ENCODE results near the gene GSTCD. TPM values are rescaled to one million over a fixed set of nuclear protein-coding genes. Genes with fewer than 3 reads are reported as not detected.

Gene GSTCD
- total RNA-seq, 1 experiment from 2014 or later, result 22.5 TPM

GRCh38 chr4:105709081-105709450 is 482 bp downstream of the GSTCD start:
- no peaks in the 10 kb centered on the region for H3K9me3 ChIP-seq (ENCODE audit: control insufficient read depth in 1 of 2, insufficient read depth in 1 of 2, low read depth in 1 of 2, low read length in 2 of 2)
- H3K4me1 ChIP-seq (ENCODE audit: control insufficient read depth in 1 of 2, insufficient read depth in 2 of 2, low read length in 2 of 2), result peaks cover 0 to 14% of the 10 kb centered on the region in 2 experiments; a peak in 3 of 4 replicates
- no peaks in the 10 kb centered on the region for H3K27me3 ChIP-seq (ENCODE audit: insufficient read depth, low read length)
- H2AFZ ChIP-seq (ENCODE audit: low read depth, low read length, poor library complexity, severe bottlenecking), result peak overlapping the region; percentile 58
- ChIA-PET CTCF (no interaction called here), RAD21 (ENCODE audit: low non-redundant PET in 1 of 2, low total read pairs in 2 of 2, uncharacterized antibody in 2 of 2, unreplicated experiment in 2 of 2) (no interaction called here), POLR2A (no interaction called here)
- peaks cover 84% of the 10 kb centered on the region for H3K79me2 ChIP-seq (ENCODE audit: insufficient read depth, low read length)
- TF ChIP-seq EZH2 (IDR thresholded peaks at IDR 0.05) (no peak), ZFX (IDR thresholded peaks at IDR 0.05) (no peak), EGR1 (IDR thresholded peaks at IDR 0.05; ENCODE audit: low read depth) (no peak), ATF3 (IDR thresholded peaks at IDR 0.05) (no peak), TCF7L2 (IDR thresholded peaks at IDR 0.05; ENCODE audit: borderline replicate concordance, extremely low read depth, insufficient read depth, insufficient read length) (no peak), RAD21 (IDR thresholded peaks at IDR 0.05; ENCODE audit: low read depth) (no peak), YY1 (IDR thresholded peaks at IDR 0.05; ENCODE audit: extremely low read depth, insufficient replicate concordance, low read depth, low read length) (no peak), ZBTB33 (IDR thresholded peaks at IDR 0.05; ENCODE audit: extremely low read depth, insufficient replicate concordance, low read length) (no peak), JUND (IDR thresholded peaks at IDR 0.05) (no peak)
- H3K36me3 ChIP-seq (ENCODE audit: control insufficient read depth in 1 of 2, insufficient read depth in 2 of 2, low read length in 2 of 2), result no peaks in the 10 kb centered on the region
- H4K20me1 ChIP-seq (ENCODE audit: insufficient read depth), result no peaks in the 10 kb centered on the region
- BruUV-seq (replicated peaks), result TSS peak; percentile 65
- H3K27ac ChIP-seq (ENCODE audit: low read depth, low read length), result peak overlapping the region; percentile 80
- ATAC-seq (peak; percentile 63), DNase-seq (ENCODE audit: low read depth, low spot score) (peak; percentile 6)
- H3K4me3 ChIP-seq (replicated peaks in 1 of 2; ENCODE audit: low read depth in 1 of 2, low read length in 2 of 2), result peak overlapping the region; percentile 77 to 82
- intact Hi-C loops (cut with micrococcal nuclease), result no loop called here
- H3K9ac ChIP-seq (ENCODE audit: low read length), result peak overlapping the region; percentile 88
- no peaks in the 10 kb centered on the region for H3K9me2 ChIP-seq (ENCODE audit: insufficient read depth)
- peak overlapping the region; percentile 72 for H3K4me2 ChIP-seq (ENCODE audit: low read length)

All from HCT116 (cell line).